PC-3 (cell line): ENCODE measurements around the gene C16orf74. TPM values are rescaled to one million over a fixed set of nuclear protein-coding genes. Genes with fewer than 3 reads are reported as not detected.

Experiments
- ATAC-seq: fragments of 200-7000 bp; cut with Tn5 transposase; 2 replicates; pipeline ENCODE4 v1.9.1; 2020; ENCODE audit warnings: mild to moderate bottlenecking, moderate library complexity
- BruUV-seq: library from RNA; stranded (reverse); fragments of 400-500 nt; replicated peaks from 2 replicates; lab custom pipeline; 2021; lab: Mats Ljungman, UMichigan
- CTCF ChIA-PET: fragments of 300-600 bp; sonication (Branson Sonifier 250); formaldehyde crosslinking; loops from one replicate; lab custom pipeline; 2022; ENCODE audit warnings: antibody characterized with exemption; lab: Charles Lee
- POLR2A ChIA-PET: fragments of 300-600 bp; sonication (Branson Sonifier 250); formaldehyde crosslinking; loops from one replicate; lab custom pipeline; 2022; ENCODE audit warnings: antibody characterized with exemption; ENCODE audit not compliant: unreplicated experiment; lab: Charles Lee
- DNase-seq: peaks from one replicate; pipeline ENCODE4 v3.0.0-alpha.2; 2015
- H2AFZ ChIP-seq: fragments of 300-600 bp; sonication (generic); 2 replicates; pipeline ENCODE4 v1.6.0; 2016; ENCODE audit warnings: antibody characterized with exemption, low read length
- H3F3A ChIP-seq: fragments of 300-600 bp; sonication (generic); one replicate; pipeline ENCODE4 v1.6.0; 2017; ENCODE audit warnings: antibody characterized with exemption, low read length, control low read depth, mild to moderate bottlenecking; ENCODE audit not compliant: unreplicated experiment
- H3K27ac ChIP-seq: fragments of 300-600 bp; sonication (generic); 2 replicates; pipeline ENCODE4 v1.5.1; 2016; ENCODE audit warnings: mild to moderate bottlenecking, low read length
- H3K27me3 ChIP-seq: fragments of 300-600 bp; sonication (generic); 2 replicates; pipeline ENCODE4 v1.6.1; 2016; ENCODE audit warnings: low read length, mixed read lengths
- H3K36me3 ChIP-seq: fragments of 300-600 bp; sonication (generic); 2 replicates; pipeline ENCODE4 v1.6.1; 2016; ENCODE audit warnings: low read depth, mixed run types, low read length, mixed read lengths
- H3K4me1 ChIP-seq: fragments of 300-600 bp; sonication (generic); 2 replicates; pipeline ENCODE4 v1.5.1; 2016; ENCODE audit warnings: low read length; ENCODE audit not compliant: insufficient read depth
- H3K4me2 ChIP-seq: fragments of 300-600 bp; sonication (generic); 2 replicates; pipeline ENCODE4 v1.6.0; 2016; ENCODE audit warnings: low read length
- H3K4me3 ChIP-seq: fragments of 300-600 bp; sonication (generic); 2 replicates; pipeline ENCODE4 v1.5.1; 2016; ENCODE audit warnings: mild to moderate bottlenecking, low read length, mixed read lengths
- H3K79me2 ChIP-seq: fragments of 300-600 bp; sonication (generic); 2 replicates; pipeline ENCODE4 v1.6.1; 2017; ENCODE audit warnings: low read length, mixed read lengths
- H3K9ac ChIP-seq: fragments of 300-600 bp; sonication (generic); 2 replicates; pipeline ENCODE4 v1.6.0; 2016; ENCODE audit warnings: mild to moderate bottlenecking, low read length
- H3K9me2 ChIP-seq: fragments of 300-600 bp; sonication (generic); replicated peaks from 2 replicates; pipeline ENCODE4 v1.6.1; 2016; ENCODE audit warnings: mixed run types, low read length, mixed read lengths
- H3K9me3 ChIP-seq: fragments of 300-600 bp; sonication (generic); 2 replicates; pipeline ENCODE4 v1.6.1; 2016; ENCODE audit warnings: low read length, mixed read lengths
- H4K20me1 ChIP-seq: fragments of 300-600 bp; sonication (generic); 2 replicates; pipeline ENCODE4 v1.6.1; 2016; ENCODE audit warnings: low read length, mixed read lengths
- CTCF ChIP-seq: fragments of 300-600 bp; sonication (generic); conservative IDR thresholded peaks from 2 replicates; pipeline ENCODE4 v1.5.1; 2017; ENCODE audit warnings: antibody characterized with exemption, low read depth, mild to moderate bottlenecking, low read length
- EZH2 ChIP-seq: fragments of 300-600 bp; sonication (generic); IDR thresholded peaks from one replicate; pipeline ENCODE4 v1.6.1; 2017; ENCODE audit warnings: antibody characterized with exemption, mild to moderate bottlenecking, low read length; ENCODE audit not compliant: unreplicated experiment
- EZH2phosphoT487 ChIP-seq: fragments of 300-600 bp; sonication (generic); IDR thresholded peaks from 2 replicates; pipeline ENCODE4 v1.6.1; 2018; ENCODE audit warnings: mild to moderate bottlenecking, antibody characterized with exemption, low read length, borderline replicate concordance
- intact Hi-C: fragments of 100-400 bp; cut with micrococcal nuclease; formaldehyde crosslinking; loops from 2 replicates; pipeline ENCODE4 v1.9.0; 2023
- total RNA-seq: library from RNA; depleted of rRNA; stranded (reverse); fragments of >200 nt; gene quantifications from 2 replicates; pipeline ENCODE4 v1.2.3, GENCODE V29; 2014

Gene C16orf74
- total RNA-seq, 1 experiment from 2014 or later = 71.0 TPM

GRCh38 chr16:85699628-85700027 is 51.3 kb downstream of the C16orf74 start:
- TF ChIP-seq EZH2 (no peak), EZH2phosphoT487 (no peak), CTCF (no peak)
- BruUV-seq = no TSS peak
- ChIA-PET CTCF (no interaction called here), POLR2A (no interaction called here)
- Histone ChIP-seq H3K79me2 (no peaks in the 10 kb centered on the region), H2AFZ (no peak overlapping the region), H3K9me3 (no peaks in the 10 kb centered on the region), H3K9ac (no peak overlapping the region), H3K4me2 (no peak overlapping the region), H3K9me2 (no peaks in the 10 kb centered on the region), H3K4me1 (no peaks in the 10 kb centered on the region), H3F3A (no peaks in the 10 kb centered on the region), H3K27ac (no peak overlapping the region), H4K20me1 (no peaks in the 10 kb centered on the region), H3K4me3 (no peak overlapping the region), H3K27me3 (no peaks in the 10 kb centered on the region), H3K36me3 (no peaks in the 10 kb centered on the region)
- intact Hi-C loops = no loop called here
- no peak for DNase-seq
- ATAC-seq = peak; percentile 54; the same call in 1 of the 2 replicates

- Histone ChIP-seq H3F3A (no peaks in the 10 kb centered on the region), H3K79me2 (no peaks in the 10 kb centered on the region), H3K4me3 (no peak overlapping the region), H3K9me3 (no peaks in the 10 kb centered on the region), H3K9me2 (no peaks in the 10 kb centered on the region), H2AFZ (no peak overlapping the region), H3K4me1 (no peaks in the 10 kb centered on the region), H4K20me1 (no peaks in the 10 kb centered on the region), H3K27ac (no peak overlapping the region), H3K36me3 (no peaks in the 10 kb centered on the region), H3K9ac (no peak overlapping the region), H3K4me2 (no peak overlapping the region), H3K27me3 (no peaks in the 10 kb centered on the region)
- TF ChIP-seq EZH2phosphoT487 (no peak), CTCF (no peak), EZH2 (no peak)
- BruUV-seq = no TSS peak
- ATAC-seq (no peak; the same call in 1 of the 2 replicates), DNase-seq (no peak)
- intact Hi-C loops = no loop called here
- ChIA-PET CTCF (no interaction called here), POLR2A (no interaction called here)
These were observed 51.8 kb downstream of the C16orf74 start for GRCh38 chr16:85698935-85699558.

GRCh38 chr16:85698459-85698891 is 52.4 kb downstream of the C16orf74 start:
- Histone ChIP-seq H3K9me2 (no peaks in the 10 kb centered on the region), H3K79me2 (no peaks in the 10 kb centered on the region), H4K20me1 (no peaks in the 10 kb centered on the region), H3K9ac (no peak overlapping the region), H3K36me3 (no peaks in the 10 kb centered on the region), H2AFZ (no peak overlapping the region), H3K9me3 (no peaks in the 10 kb centered on the region), H3K4me1 (no peaks in the 10 kb centered on the region), H3K27ac (no peak overlapping the region), H3K4me2 (no peak overlapping the region), H3F3A (no peaks in the 10 kb centered on the region), H3K4me3 (no peak overlapping the region), H3K27me3 (no peaks in the 10 kb centered on the region)
- no TSS peak for BruUV-seq
- intact Hi-C loops = no loop called here
- ChIA-PET CTCF (no interaction called here), POLR2A (no interaction called here)
- TF ChIP-seq EZH2 = no peak
- TF ChIP-seq CTCF = no peak
- TF ChIP-seq EZH2phosphoT487 = no peak
- ATAC-seq = no peak
- no peak for DNase-seq
